SK-N-SH (cell line): ENCODE data around the gene PUS1. TPM values are rescaled to one million over a fixed set of nuclear protein-coding genes. Genes with fewer than 3 reads are reported as not detected.

ENCODE experiments used
- CTCF ChIA-PET: fragments of 300-600, 350-600 bp; formaldehyde crosslinking; extraction: SDS; loops from one replicate; lab custom pipeline; 2021; lab: Yijun Ruan, JAX
- POLR2A ChIA-PET: fragments of 350-600 bp; sonication (Branson Sonifier 250); formaldehyde crosslinking; extraction: SDS; loops from one replicate; lab custom pipeline; 2020; ENCODE audit warnings: antibody characterized with exemption, inconsistent platforms; lab: Yijun Ruan, JAX
- DNase-seq: peaks from one replicate; pipeline ENCODE4 v3.0.0; 2012
- H2AFZ ChIP-seq: fragments of 200-600 bp; sonication (generic); 2 replicates; pipeline ENCODE4 v1.8.1; 2016; ENCODE audit warnings: antibody characterized with exemption, mild to moderate bottlenecking, low read depth
- H3F3A ChIP-seq: fragments of 200-600 bp; sonication (generic); replicated peaks from 2 replicates; pipeline ENCODE3; 2016; ENCODE audit warnings: antibody characterized with exemption, mild to moderate bottlenecking; ENCODE audit not compliant: insufficient read depth
- H3K27ac ChIP-seq, 2 experiments: fragments of 200-500 bp in 1 of 2; fragments of 200-600 bp in 1 of 2; sonication (Bioruptor generic) in 1 of 2; sonication (generic), shearing (Covaris generic) in 1 of 2; 2 replicates each; pipeline versions ENCODE4 v1.5.1 to v1.6.1; 2014 to 2016; ENCODE audit warnings: low read depth in 2 of 2, inconsistent platforms in 1 of 2, low read length in 1 of 2, mild to moderate bottlenecking in 1 of 2, mixed read lengths in 1 of 2
- H3K27me3 ChIP-seq: fragments of 200-600 bp; sonication (generic), shearing (Covaris generic); 2 replicates; pipeline ENCODE4 v1.6.1; 2016; ENCODE audit warnings: mixed run types; ENCODE audit not compliant: insufficient read depth
- H3K36me3 ChIP-seq, 2 experiments: fragments of 200-500 bp in 1 of 2; fragments of 200-600 bp in 1 of 2; sonication (Bioruptor generic) in 1 of 2; sonication (generic) in 1 of 2; replicated peaks in 1 of 2; 2 replicates each; pipeline versions ENCODE3 to v1.5.1; 2014 to 2016; ENCODE audit warnings: low read length in 1 of 2, mild to moderate bottlenecking in 1 of 2; ENCODE audit not compliant: insufficient read depth in 2 of 2, control insufficient read depth in 1 of 2
- H3K4me1 ChIP-seq, 2 experiments: fragments of 200-500 bp in 1 of 2; fragments of 200-600 bp in 1 of 2; sonication (Bioruptor generic) in 1 of 2; sonication (generic), shearing (Covaris generic) in 1 of 2; 2 replicates each; pipeline versions ENCODE4 v1.5.1 to v1.6.1; 2014 to 2016; ENCODE audit warnings: low read depth in 1 of 2, low read length in 1 of 2, mixed run types in 1 of 2; ENCODE audit not compliant: insufficient read depth in 2 of 2, control insufficient read depth in 1 of 2
- H3K4me2 ChIP-seq: fragments of 200-600 bp; sonication (generic), shearing (Covaris generic); 2 replicates; pipeline ENCODE4 v1.6.1; 2017; ENCODE audit warnings: mixed run types
- H3K4me3 ChIP-seq, 2 experiments: fragments of 200-500 bp in 1 of 2; fragments of 200-600 bp in 1 of 2; sonication (Bioruptor generic) in 1 of 2; sonication (generic), shearing (Covaris generic) in 1 of 2; 2 replicates each; pipeline versions ENCODE4 v1.5.1 to v1.8.1; 2014 to 2016; ENCODE audit warnings: low read depth in 2 of 2, inconsistent platforms in 1 of 2, low read length in 1 of 2, mild to moderate bottlenecking in 1 of 2, mixed read lengths in 1 of 2, moderate library complexity in 1 of 2
- H3K79me2 ChIP-seq: fragments of 200-600 bp; sonication (generic); 2 replicates; pipeline ENCODE4 v1.8.1; 2017; ENCODE audit warnings: mild to moderate bottlenecking; ENCODE audit not compliant: insufficient read depth
- H3K9ac ChIP-seq: fragments of 200-600 bp; sonication (generic); 2 replicates; pipeline ENCODE4 v1.6.1; 2017; ENCODE audit warnings: mixed run types
- H3K9me2 ChIP-seq: fragments of 200-600 bp; sonication (generic); 2 replicates; pipeline ENCODE4 v1.6.1; 2017; ENCODE audit warnings: mixed run types
- H3K9me3 ChIP-seq: fragments of 200-600 bp; sonication (generic); 2 replicates; pipeline ENCODE4 v1.6.1; 2017; ENCODE audit warnings: mixed run types, mild to moderate bottlenecking, moderate library complexity
- H4K20me1 ChIP-seq: fragments of 200-600 bp; sonication (generic); 2 replicates; pipeline ENCODE4 v1.6.1; 2017; ENCODE audit warnings: mild to moderate bottlenecking, mixed run types; ENCODE audit not compliant: insufficient read depth
- EP300 ChIP-seq, 2 experiments: IDR thresholded peaks; 2 replicates each; pipeline versions ENCODE4 v1.4.0 to v1.6.1; 2012; ENCODE audit warnings: borderline replicate concordance in 1 of 2, low read depth in 1 of 2, low read length in 1 of 2
- EZH2phosphoT487 ChIP-seq: fragments of 200-600 bp; sonication (generic); IDR thresholded peaks from 2 replicates; pipeline ENCODE4 v1.6.1; 2017; ENCODE audit warnings: low read depth, mixed run types, mild to moderate bottlenecking, antibody characterized with exemption, moderate library complexity, borderline replicate concordance
- FOXM1 ChIP-seq: IDR thresholded peaks from 2 replicates; pipeline ENCODE4 v1.4.0; 2012; ENCODE audit warnings: low read depth, mild to moderate bottlenecking
- GABPA ChIP-seq: IDR thresholded peaks from 2 replicates; pipeline ENCODE4 v1.4.0; 2012; ENCODE audit warnings: low read depth, mild to moderate bottlenecking
- JUND ChIP-seq: IDR thresholded peaks from 2 replicates; pipeline ENCODE4 v1.4.0; 2012
- POLR2AphosphoS5 ChIP-seq: IDR thresholded peaks from 2 replicates; pipeline ENCODE4 v1.6.1; 2012; ENCODE audit warnings: low read depth, low read length
- RXRA ChIP-seq: IDR thresholded peaks from 2 replicates; pipeline ENCODE4 v1.4.0; 2012; ENCODE audit warnings: low read depth, mild to moderate bottlenecking, borderline replicate concordance
- SMC3 ChIP-seq: IDR thresholded peaks from 2 replicates; pipeline ENCODE4 v1.6.1; 2012; ENCODE audit warnings: low read depth, low read length, improper control_type of control experiment
- TCF12 ChIP-seq: IDR thresholded peaks from 2 replicates; pipeline ENCODE4 v1.4.0; 2012
- USF1 ChIP-seq: IDR thresholded peaks from 2 replicates; pipeline ENCODE4 v1.4.0; 2012; ENCODE audit warnings: low read depth, borderline replicate concordance
- YY1 ChIP-seq: IDR thresholded peaks from 2 replicates; pipeline ENCODE4 v1.4.0; 2012; ENCODE audit warnings: low read depth, mild to moderate bottlenecking
- WGBS: methylation state at CpG from one replicate; pipeline ENCODE4 v1.1.6; 2017; ENCODE audit warnings: low lambda C conversion rate; 5-methylcytosine and 5-hydroxymethylcytosine counted together
- polyA plus RNA-seq, 3 experiments: library from polyadenylated mRNA; depleted of rRNA; stranded (reverse); fragments of >200 nt; gene quantifications; 2 replicates each; pipeline ENCODE4 v1.2.3, GENCODE V29; 2012
- TF ChIP-seq, protein P1 (sequence below): fragments of 150-350 bp; IDR thresholded peaks from 2 replicates; pipeline ENCODE4 v1.6.1; 2017; ENCODE audit warnings: antibody characterized with exemption, low read length, low read depth, borderline replicate concordance
- TF ChIP-seq, protein P2 (sequence below): fragments of 200-600 bp; sonication (generic); IDR thresholded peaks from 2 replicates; pipeline ENCODE4 v1.6.1; 2017; ENCODE audit warnings: antibody characterized with exemption, mild to moderate bottlenecking, moderate library complexity
- TF ChIP-seq, protein P3 (sequence below): IDR thresholded peaks from 2 replicates; pipeline ENCODE4; 2012

Gene PUS1
- polyA plus RNA-seq, 1 of the 3 experiments (the other 2 are of a cell fraction) = 53.1 TPM

DNA sequence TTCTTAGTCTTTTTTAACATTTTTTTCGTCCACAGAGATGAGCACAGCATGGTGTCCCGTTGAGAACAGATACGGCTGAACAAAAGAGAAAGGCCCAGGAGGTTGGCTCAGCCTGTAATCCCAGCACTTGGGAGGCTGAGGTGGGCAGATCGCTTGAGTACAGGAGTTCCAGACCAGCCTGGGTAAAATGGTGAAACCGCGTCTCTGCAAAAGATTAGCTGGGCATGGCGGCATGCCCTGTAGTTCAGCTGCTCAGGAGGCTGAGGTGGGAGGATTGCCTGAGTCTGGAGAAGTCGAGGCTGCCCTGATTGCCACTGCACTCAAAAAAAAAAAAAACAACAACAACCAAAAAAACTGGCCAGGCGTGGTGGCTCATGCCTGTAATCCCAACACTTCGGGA lies 14.8 kb downstream of the PUS1 start:
- H3K9ac ChIP-seq = no peak overlapping the region
- no peaks in the 10 kb centered on the region for H3K27me3 ChIP-seq
- no peak overlapping the region for H3K27ac ChIP-seq
- H3K4me1 ChIP-seq = no peaks in the 10 kb centered on the region
- ChIA-PET POLR2A (no interaction called here), CTCF (interaction anchor here (0.6 to 1.0 kb wide), 2 partner anchors 113 to 187 kb away, joined by 3 read pairs; no protein-coding TSS in a partner anchor)
- no peak overlapping the region for H3K4me2 ChIP-seq
- H3K9me3 ChIP-seq = no peaks in the 10 kb centered on the region
- H3K9me2 ChIP-seq = no peaks in the 10 kb centered on the region
- DNase-seq = no peak
- H3K36me3 ChIP-seq = peaks cover 0 to 24% of the 10 kb centered on the region in 2 experiments
- 94% methylated on average over 10 of the region's 10 CpGs for WGBS
- TF ChIP-seq, protein P1, sequence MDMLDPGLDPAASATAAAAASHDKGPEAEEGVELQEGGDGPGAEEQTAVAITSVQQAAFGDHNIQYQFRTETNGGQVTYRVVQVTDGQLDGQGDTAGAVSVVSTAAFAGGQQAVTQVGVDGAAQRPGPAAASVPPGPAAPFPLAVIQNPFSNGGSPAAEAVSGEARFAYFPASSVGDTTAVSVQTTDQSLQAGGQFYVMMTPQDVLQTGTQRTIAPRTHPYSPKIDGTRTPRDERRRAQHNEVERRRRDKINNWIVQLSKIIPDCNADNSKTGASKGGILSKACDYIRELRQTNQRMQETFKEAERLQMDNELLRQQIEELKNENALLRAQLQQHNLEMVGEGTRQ = no peak
- no peak for TF ChIP-seq EZH2phosphoT487
- no peak for TF ChIP-seq EP300 (IDR thresholded peaks at IDR 0.05; ENCODE audit: borderline replicate concordance in 1 of 2, low read depth in 1 of 2, low read length in 1 of 2)
- TF ChIP-seq FOXM1 = no peak
- no peak for TF ChIP-seq USF1
- no peak for TF ChIP-seq JUND
- no peak for TF ChIP-seq TCF12
- TF ChIP-seq YY1 = no peak
- TF ChIP-seq, protein P2, sequence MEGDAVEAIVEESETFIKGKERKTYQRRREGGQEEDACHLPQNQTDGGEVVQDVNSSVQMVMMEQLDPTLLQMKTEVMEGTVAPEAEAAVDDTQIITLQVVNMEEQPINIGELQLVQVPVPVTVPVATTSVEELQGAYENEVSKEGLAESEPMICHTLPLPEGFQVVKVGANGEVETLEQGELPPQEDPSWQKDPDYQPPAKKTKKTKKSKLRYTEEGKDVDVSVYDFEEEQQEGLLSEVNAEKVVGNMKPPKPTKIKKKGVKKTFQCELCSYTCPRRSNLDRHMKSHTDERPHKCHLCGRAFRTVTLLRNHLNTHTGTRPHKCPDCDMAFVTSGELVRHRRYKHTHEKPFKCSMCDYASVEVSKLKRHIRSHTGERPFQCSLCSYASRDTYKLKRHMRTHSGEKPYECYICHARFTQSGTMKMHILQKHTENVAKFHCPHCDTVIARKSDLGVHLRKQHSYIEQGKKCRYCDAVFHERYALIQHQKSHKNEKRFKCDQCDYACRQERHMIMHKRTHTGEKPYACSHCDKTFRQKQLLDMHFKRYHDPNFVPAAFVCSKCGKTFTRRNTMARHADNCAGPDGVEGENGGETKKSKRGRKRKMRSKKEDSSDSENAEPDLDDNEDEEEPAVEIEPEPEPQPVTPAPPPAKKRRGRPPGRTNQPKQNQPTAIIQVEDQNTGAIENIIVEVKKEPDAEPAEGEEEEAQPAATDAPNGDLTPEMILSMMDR = no peak
- TF ChIP-seq, protein P3, sequence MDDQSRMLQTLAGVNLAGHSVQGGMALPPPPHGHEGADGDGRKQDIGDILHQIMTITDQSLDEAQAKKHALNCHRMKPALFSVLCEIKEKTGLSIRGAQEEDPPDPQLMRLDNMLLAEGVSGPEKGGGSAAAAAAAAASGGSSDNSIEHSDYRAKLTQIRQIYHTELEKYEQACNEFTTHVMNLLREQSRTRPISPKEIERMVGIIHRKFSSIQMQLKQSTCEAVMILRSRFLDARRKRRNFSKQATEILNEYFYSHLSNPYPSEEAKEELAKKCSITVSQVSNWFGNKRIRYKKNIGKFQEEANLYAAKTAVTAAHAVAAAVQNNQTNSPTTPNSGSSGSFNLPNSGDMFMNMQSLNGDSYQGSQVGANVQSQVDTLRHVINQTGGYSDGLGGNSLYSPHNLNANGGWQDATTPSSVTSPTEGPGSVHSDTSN = no peak
- TF ChIP-seq POLR2AphosphoS5 = no peak
- no peak for TF ChIP-seq RXRA
- no peak for TF ChIP-seq SMC3
- no peak for TF ChIP-seq GABPA
- no peaks in the 10 kb centered on the region for H3K79me2 ChIP-seq
- H3K4me3 ChIP-seq = no peak overlapping the region
- no peaks in the 10 kb centered on the region for H4K20me1 ChIP-seq
- no peak overlapping the region for H2AFZ ChIP-seq
- peaks cover 14% of the 10 kb centered on the region for H3F3A ChIP-seq
